Limb (tissue), 2 donors: Measurements from ENCODE around the gene OR6C2.
"Not testable (repeated sequence)": the region's sequence is repeated elsewhere in the genome, so short reads cannot be mapped to it uniquely, and the experiment has no call there.

ENCODE experiments used
- DNase-seq, 2 donors: peaks; one replicate each; pipeline ENCODE4 v3.0.0-alpha.2; 2016; ENCODE audit errors: extremely low spot score in 2 of 2

Gene OR6C2

DNA sequence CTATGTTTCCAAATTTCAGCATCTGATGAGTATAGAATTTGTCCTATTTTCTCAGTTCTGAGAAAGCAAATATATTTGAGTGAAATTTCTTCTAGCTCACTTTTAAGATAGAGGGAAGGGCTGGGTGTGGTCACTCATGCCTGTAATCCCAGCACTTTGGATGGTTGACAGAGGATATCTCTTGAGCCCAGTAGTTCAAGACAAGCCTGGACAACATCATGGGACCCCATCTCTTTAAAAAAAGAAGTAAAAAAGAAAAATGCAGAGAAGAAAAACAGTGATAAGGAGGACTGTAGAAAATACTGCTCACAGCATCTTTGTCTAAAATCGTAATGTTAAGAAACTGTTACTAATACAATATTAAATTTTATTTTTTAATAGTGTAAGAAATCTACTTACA lies 28.4 kb downstream of the OR6C2 start:
- no peak for DNase-seq

DNA sequence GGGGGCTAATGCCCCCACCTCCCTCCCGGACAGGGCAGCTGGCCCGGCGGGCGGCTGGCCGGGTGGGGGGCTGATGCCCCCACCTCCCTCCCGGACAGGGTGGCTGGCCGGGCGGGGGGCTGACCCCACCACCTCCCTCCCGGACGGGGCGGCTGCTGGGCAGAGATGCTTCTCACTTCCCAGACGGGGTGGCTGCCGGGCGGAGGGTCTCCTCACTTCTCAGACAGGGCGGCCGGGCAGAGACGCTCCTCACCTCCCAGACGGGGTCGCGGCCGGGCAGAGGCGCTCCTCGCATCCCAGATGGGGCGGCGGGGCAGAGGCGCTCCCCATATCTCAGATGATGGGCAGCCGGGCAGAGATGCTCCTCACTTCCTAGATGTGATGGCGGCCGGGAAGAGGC lies 35.3 kb downstream of the OR6C2 start:
- DNase-seq: not testable (repeated sequence)

DNA sequence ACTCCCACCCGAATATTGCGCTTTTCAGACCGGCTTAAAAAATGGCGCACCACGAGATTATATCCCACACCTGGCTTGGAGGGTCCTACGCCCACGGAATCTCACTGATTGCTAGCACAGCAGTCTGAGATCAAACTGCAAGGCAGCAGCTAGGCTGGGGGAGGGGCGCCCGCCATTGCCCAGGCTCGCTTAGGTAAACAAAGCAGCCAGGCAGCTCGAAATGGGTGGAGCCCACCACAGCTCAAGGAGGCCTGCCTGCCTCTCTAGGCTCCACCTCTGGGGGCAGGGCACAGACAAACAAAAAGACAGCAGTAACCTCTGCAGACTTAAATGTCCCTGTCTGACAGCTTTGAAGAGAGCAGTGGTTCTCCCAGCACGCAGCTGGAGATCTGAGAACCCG lies 40.4 kb downstream of the OR6C2 start:
- DNase-seq: not testable (repeated sequence)

DNA sequence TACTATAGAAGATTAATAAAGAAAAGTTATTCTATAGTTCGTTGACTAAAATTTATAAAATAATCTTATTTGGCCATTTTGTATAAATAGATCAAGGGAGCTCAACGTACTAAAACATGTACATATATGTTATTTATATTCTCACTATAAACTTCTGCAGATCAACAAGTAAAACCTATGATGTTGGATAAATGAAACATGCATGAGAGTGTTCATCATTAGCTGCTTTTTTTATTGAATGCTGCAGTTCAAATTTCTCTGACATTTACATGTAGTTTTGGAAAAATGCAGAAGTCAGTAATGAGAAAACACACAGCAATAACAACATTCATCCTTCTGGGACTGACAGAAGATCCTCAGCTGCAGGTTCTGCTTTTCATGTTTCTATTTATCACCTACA lies 48.2 kb downstream of the OR6C2 start, which contains the start of gene OR6C68:
Gene OR6C68 (plus strand): TSS at position 301 of the 400 bp plus-strand sequence. CDS start 0 bp downstream, at position 301.
- no peak for DNase-seq

GRCh38 chr12:55495490-55495889 lies 51.6 kb downstream of the OR6C2 start:
- no peak for DNase-seq

GRCh38 chr12:55499231-55499630 lies 55.4 kb downstream of the OR6C2 start:
- no peak for DNase-seq

DNA sequence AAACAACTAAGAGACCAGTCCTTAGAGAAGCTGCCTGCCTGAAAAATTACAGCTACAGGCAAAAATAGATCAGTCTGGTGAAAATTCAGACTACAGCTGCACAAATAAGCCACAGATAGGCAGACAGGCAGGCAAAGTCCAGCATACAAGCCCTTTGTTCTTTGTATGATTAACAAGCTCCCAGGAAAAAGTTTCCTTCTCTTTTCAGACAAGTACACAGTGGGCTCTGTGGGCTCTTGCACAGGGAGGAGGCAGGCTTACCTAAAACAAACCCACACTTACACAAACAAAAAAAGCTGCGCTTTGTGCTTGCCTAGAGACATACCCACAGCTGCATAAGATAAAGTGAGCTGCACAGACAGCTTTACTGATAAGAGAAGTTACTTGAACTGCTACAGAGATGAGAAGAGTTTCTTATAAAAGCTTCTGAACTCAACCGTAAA lies 56.0 kb downstream of the OR6C2 start:
- DNase-seq: no peak

- no peak for DNase-seq
Observed at GRCh38 chr12:55501601-55502000, 57.7 kb downstream of the OR6C2 start.
